HG03575 (cell line): ENCODE results near the gene TMIGD2.
"Not testable (repeated sequence)": the region's sequence is repeated elsewhere in the genome, so short reads cannot be mapped to it uniquely, and the experiment has no call there.

Experiments used
- ATAC-seq: cut with Tn5 transposase; IDR thresholded peaks from one replicate; pipeline ENCODE4 v1.9.1; 2021; ENCODE audit not compliant: unreplicated experiment, insufficient number of reproducible peaks, low FRiP score; ENCODE audit errors: extremely low read depth

The TMIGD2 gene

DNA sequence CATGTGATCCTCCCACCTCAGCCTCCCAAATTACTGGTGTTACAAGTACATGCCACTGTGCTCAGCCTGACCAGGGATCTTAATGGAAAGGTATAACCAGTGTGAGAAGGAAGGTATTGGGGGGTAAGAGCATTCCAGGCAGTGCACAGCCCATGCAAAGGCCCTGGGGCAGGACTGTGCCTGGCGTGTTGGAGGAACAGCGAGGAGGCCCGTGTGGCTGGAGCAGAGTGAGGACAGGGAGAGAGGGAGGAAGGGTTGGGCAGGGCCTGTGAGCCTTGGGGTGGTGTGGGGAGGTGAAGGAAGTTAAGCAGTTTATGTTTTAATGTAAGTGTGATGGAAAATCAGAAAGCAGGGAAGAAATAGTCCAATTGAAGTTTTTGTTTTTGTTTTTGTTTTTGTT, 1.6 kb downstream of the TMIGD2 start:
- ATAC-seq, result no peak

DNA sequence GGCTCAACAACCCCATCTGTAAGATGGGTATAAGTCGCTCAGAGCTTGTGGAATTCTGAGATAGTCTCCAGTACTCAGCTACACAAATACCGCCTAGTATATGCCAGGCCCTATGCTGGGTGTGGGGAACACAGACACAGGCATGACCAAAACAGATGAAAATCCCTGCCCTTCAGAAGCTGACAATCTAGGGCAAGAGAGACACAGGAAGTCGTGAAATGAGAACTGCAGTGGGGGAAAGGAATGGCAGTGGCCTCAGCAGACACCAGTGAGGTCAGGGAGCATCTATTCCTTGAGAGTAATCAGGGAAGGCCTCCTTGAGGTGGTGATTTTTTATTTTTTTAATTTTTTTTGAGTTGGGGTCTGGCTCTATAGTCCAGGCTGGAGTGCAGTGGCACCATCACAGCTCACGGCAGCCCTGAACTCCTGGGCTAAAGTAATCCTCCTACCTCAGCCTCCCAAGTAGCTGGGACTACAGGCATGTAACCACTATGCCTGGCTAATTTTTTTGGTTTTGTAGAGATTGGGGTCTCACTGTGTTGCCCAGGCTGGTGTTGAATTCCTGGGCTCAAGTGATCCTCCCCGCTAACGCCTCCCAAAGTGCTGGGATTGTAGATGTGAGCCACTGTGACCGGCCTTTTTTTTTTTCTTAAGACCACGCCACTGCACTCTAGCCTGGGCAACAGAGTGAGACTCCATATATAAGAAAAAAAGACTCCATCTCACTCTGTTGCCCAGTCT, 3.2 kb downstream of the TMIGD2 start:
- ATAC-seq, result no peak

DNA sequence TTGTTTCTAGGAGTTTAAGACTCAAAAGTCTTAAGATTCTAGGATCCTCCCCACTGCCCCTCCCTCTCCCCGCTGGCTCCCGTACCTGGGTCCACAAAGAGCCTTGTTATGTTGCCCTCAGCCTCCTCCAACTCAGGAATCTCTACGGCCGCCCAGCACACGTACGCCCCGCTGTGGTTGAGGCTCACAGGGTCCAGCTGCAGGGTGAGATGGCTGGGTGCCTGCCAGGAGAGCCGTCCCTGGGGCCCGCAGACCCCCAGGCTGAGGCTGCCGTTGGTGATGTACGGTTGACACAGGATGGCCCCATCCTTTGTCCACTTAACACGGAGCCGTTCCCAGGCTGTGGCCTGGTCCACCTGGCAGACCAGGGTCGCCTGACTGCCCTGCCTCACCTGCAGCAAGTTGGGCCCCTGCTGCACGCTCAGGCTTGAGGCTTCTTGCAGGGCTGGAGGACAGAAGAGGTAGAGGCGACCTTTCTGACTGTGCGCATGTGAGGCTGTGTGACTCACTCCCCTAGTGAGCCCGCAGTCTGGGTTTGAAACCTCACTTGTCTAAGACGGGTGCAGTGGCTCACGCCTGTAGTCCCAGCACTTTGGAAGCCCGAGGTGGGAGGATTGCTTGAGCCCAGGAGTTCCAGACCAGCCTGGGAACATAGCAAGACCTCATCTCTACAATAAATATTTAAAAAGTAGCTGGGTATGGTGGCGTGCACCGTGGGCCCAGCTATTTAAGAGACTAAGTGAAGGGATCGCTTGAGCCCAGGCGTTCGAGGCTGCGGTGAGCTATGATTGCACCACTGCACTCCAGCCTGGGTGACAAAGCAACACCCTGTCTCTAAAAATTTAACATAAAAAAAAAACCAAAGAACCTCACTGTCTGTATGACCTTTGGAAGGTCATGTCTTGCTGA, 4.0 kb downstream of the TMIGD2 start:
- no peak for ATAC-seq

DNA sequence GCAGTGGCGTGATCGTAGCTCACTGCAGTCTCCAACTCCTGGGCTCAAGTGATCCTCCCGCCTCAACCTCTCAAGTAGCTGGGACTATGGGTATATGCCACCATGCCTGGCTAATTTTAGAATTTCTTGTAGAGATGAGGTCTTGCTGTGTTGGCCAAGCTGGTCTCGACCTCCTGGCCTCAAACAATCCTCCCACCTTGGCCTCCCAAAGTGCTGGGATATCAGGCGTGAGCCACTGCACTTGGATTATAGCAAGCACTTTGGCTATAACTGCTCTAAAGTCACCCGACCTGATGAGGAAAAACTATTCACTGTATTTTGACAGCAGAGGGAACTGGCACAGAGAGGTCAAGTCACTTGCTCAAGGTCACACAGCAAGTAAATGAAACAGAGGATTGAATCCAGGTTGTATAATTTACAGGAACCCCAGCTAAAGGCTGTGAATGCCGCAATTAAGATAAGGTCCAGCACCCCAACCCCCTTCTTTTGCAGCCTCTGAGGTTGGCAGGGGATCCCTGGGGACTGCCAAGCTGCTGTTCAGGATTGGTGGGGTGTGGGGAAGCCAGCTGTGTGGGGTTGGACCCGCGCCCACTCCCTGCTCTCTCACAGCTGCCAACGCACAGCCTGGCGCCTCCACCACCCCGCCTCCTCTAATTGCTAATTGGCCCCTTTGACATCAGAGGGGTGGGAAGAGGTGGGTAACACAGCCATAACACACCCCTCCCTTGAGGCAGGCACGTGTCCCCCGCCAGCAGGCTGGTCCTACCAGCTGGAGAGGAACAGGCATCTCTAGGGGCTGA, 6.0 kb downstream of the TMIGD2 start:
- no peak for ATAC-seq

DNA sequence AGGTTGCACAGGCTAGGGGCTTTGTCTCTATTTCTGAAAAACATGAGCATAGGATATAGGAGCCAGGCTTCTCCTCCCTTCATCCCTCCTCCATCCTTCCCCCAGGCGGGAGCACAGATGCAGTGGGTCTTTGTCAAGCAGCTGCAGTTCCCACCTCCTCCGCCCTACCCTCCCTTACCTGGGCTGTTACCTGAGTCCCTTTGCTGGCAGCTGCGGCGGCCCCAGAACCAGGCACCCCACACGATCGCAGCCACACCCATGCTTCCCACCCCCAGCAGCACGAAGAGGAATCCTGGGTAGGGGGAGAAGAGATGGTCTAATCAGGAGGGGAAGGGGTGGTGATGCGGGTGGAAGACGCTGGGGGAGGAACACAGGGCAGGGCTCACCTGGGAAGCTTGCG, 7.8 kb downstream of the TMIGD2 start:
- ATAC-seq, result no peak

DNA sequence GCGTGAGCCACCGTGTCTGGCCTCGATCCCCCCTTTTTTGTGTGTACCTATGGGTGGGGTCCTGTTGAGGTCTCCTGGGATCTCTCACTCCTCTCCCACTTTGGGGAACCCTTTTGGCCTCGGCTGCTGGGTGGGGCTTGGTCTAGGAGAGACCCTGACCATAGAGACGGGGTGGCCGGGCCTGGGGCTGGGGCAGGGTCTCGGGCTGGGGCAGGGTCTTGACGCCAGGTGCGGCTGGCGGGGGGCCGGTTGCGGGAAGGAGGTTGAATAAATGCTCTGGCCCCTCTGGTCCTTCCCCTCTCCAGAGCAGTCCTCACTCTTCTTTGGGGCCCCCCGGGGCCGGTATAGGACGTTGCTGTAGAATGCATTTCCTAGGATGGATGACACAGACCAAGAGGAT, 9.7 kb downstream of the TMIGD2 start:
- no peak for ATAC-seq

DNA sequence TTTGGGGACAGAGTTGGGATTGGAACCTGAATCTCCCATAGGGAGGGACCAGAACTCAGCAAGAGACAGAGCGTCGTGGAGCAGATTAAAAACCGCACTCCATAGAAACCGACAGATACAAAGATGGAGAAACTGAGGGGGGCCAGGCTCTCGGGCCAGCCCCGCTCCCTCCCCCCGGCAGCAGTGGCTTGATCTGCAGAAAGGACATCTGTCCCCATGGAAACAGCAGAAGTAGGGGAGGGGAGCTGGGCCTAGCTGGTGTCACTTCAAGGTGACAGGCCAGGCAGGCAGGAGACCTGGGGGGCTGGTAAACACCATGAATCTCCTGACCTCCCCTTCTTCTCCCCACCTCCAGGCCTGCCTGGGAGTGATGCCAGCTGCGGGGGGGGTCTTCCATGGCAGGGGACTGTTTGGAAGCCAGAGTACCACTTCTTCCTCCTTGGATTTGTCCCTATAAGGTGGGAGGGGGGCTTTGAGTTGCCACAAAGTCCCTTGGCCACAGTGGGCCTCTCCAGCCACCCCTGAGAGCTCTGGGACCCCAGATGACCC, 10.9 kb downstream of the TMIGD2 start:
- ATAC-seq, result no peak

DNA sequence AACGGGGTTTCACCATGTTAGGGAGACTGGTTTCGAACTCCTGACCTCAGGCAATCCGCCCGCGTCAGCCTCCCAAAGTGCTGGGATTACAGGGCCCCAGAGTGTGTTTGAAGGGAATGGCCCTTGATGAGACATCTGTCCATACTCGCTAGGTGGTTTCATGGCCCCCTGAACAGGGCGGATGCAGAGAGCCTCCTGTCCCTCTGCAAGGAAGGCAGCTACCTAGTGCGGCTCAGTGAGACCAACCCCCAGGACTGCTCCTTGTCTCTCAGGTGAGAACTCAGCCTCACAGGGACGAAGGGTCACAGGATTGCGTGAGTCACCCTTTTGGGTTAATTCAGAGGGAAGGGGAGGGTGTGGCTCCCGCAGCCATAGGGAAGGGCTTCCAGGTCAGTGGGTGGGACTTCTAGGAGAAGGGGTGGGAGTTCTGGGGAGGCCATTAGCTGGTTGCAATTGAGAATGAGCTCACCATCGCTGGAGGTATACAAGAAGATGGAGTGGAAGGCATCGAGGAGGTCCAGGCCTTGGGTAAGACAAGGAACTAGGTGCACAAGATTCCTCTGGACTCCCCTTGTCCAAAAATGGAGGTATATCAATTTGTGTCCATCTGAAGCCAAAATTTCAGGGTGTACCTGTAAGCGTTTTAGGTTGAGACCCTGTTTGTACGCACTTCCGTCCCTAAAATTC, 14.0 kb downstream of the TMIGD2 start:
- no peak for ATAC-seq

DNA sequence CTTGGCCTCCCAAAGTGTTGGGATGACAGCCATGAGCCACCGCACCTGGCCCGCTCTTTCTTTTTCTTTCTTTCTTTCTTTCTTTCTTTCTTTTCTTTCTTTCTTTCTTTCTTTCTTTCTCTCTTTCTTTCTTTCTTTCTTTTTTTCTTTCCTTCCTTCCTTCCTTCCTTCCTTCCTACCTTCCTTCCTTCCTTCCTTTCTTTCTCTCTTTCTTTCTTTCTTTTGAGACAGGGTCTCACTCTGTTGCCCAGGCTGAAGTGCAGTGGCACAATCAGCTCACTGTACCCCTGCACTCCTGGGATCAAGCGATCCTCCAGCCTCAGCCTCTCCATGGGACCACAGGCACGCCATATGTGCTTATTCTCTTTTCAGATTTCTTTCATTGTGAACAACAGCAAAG, 16.0 kb downstream of the TMIGD2 start:
- ATAC-seq, result not testable (repeated sequence)

DNA sequence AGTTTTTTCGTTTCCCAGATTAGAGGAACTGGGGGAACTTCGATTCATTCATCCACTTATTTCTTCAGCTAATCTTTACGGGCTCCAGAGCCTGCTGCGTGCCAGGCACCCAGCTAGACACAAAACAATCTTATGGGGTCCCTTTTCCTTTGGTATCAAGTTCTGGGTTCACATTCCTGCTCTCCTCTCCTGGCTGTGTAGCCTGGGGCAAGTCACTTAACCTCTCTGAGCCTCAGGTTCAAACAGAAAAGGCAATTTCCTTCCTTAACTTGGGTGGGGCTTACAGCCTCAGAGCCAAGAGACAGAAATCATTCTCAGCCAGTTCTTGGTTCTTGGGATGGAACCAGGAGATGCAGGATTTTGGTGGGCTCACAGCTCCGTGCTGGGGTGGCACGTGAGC, 17.2 kb downstream of the TMIGD2 start:
- no peak for ATAC-seq

DNA sequence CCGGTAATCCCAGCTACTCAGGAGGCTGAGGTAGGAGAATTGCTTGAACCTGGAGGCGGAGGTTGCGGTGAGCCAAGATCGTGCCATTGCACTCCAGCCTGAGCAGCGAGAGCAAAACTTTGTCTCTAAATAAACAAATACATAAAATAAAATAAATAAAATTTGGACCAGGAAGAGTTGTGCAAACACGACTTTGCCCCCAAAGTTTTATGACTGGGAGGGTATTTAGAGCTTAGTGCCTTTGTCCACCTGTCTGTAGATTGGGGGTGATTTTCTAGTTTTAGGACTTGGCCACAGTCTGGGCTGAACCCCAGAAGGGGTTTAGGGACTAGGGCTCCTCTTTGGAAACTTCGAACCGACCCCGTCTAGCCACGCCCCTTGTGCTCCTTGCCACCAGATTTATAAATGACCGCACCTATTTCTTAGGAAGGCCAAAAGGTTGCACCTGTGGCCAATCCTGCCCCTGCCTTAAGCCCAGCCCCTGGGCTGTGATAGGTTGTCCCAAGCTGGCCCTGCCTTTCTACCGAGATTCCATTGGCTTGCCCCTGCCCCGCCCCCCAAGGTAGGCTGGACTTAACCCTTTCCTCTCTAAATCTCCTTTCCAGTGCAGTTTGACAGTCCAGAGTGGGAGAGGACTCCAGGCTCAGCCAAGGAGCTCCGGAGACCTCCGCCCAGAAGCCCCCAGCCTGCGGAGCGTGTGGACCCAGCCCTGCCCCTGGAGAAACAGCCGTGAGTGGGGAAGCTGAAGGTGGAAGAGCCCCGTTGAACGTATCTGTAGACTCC, 17.8 kb downstream of the TMIGD2 start:
- ATAC-seq, result no peak

DNA sequence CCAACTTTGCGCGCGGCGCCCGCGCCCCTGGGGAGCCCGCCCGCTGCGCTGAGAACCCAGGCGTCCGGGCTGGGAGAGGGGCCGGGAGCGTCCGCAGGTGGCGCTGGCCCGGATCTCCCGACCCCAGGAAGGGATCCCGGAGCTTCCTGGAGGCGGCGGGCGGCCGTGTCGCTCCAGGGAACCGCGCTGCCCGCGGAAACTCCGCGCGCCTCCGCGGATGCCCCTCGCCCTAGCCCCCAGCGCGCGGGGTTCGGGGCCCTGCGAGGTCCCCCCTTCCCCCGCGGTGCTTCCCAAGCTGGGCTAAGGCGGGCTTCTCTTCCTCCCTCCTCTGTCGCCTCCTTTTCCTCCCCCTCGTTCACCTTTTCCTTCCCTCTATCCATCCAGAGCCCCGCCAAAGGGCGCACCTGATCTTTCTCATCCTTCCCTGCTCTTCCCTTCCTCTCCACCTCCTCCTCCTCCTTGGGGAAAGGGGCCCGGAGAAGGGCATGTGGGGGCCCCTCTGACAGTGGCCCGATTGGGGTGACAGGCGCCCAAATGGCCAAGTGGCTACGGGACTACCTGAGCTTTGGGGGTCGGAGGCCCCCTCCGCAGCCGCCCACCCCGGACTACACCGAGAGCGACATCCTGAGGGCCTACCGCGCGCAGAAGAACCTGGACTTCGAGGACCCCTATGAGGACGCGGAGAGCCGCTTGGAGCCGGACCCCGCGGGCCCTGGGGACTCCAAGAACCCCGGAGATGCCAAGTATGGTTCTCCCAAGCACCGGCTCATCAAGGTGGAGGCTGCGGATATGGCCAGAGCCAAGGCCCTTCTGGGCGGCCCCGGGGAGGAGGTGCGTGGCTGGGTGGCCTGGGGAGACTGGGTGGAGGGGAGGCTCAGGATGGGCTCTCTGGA, 22.4 kb downstream of the TMIGD2 start:
- no peak for ATAC-seq

DNA sequence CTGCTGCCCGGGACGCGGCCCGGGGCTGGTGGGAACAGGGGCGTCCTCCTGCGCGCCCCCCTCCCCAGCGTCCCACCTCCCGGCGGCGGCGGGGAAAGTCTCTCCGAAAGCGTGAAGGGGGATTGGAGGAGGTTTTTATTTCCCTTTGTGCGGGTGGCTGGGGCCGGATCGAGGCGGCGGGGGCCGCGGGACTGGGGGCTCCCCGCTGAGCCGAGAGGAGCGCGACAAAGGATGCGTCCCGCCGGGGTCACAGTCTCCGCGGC, 23.0 kb downstream of the TMIGD2 start:
- no peak for ATAC-seq

DNA sequence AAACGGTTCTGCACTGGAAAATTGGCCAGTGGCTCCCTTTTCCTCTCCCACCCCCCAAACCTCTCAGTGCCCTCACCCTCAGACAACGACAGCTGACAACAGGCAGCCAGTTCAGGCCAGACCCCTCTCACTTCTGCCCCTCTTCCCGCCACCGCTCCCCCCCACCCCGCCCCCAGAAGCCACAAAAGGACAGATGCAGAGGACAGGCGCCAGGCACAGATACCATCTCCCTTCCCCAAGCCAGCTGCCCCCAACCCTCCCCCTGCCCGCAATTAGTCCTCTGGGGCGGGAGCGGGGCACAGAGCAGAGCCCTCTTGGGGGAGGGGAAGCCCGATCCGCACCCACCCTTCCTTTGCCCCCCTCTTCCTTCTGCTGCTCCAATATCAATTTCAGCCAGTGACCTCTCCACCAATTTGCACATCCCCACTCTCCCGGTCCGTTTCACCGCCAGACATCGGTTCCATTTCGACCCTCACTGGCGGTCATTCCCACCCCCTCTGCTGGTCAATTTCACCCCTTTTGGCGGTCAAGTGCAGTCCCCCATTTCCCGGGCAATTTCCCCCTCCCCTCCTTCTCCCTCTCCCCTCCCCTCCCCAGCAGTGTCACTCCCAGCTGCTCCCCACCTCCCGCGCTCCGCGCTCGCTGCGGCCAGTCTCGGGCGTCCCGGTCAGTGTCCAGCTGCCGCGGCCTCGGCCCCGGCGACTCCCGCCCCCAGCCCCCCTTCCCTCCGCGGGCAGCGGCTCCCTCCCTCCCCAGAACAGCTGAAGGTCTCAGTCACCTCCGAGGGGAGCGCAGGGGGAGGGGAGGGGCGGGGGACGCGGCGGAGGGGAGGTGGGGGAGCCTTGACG, 23.5 kb downstream of the TMIGD2 start, which contains the start of gene SHD:
TSS of gene SHD (plus strand) at position 848 of the 848 bp plus-strand sequence. CDS start 798 bp downstream, outside the sequence.
- no peak for ATAC-seq

DNA sequence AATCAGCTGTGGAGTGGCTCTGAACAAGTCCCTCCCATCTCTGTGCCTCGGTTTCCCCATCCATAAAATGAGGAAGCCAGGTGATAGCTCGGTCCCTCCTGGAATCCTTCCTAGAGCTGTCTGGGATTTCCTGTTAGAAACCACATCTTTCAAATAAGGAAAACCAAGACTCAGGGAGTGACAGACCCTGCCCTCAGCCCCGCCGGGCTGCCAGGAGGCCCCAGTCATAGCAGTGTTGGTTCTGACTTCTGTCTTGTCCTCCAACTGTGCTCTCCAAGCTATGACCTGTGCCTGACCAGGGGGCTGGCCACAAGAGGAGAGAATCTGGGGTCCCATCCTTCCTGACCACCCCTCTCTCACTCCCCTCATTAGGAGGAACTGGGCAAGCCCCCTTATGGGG, 24.2 kb downstream of the TMIGD2 start:
- ATAC-seq, result no peak

DNA sequence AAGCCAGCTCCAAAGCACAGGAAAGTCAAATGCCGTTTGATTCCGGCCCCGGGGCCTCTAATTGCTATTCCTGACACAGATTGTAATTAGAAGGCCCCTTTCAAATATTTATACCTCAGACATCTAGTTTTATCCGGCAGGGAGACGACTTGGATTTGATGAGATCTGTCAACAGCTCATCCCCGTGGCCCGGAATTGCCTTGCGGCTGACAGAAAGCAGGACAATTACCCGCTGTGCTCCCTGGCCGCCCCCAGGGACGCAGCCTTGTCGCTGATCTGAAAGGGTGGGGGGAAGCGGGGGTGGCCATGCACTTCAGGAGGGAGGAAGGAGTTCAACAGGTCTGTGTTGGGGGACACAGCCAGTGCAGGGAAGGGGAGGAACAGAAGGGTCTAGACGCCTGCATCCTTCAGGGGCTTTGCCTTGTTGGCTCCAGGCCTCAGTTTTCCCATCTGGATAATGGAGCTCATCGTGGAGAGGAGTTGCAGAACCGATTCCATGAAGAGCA, 24.9 kb downstream of the TMIGD2 start:
- ATAC-seq, result no peak
